NOMO-1 treated with DMSO at 0.1 percent for 48 hours (cell line): ENCODE measurements around the gene SLC39A1.

Experiments used
- DNase-seq: peaks from one replicate; lab custom pipeline; 2025; ENCODE audit not compliant: unreplicated experiment; lab: John Stamatoyannopoulos, UW

Gene SLC39A1

GRCh38 chr1:153953859-153954365 lies 9.4 kb downstream of the SLC39A1 start:
- DNase-seq = no peak

- DNase-seq = no peak
Measured at GRCh38 chr1:153951801-153952200, 11.5 kb downstream of the SLC39A1 start.

GRCh38 chr1:153951183-153951582 lies 12.2 kb downstream of the SLC39A1 start:
- no peak for DNase-seq

- peak; percentile 75 for DNase-seq
Measured at GRCh38 chr1:153946622-153947241, 16.6 kb downstream of the SLC39A1 start, which contains the start of gene DENND4B. Gene DENND4B, minus strand, starts transcription at chr1:153946718. Its CDS starts 2,344 bp downstream, at chr1:153944374.

GRCh38 chr1:153945795-153946621 lies 17.3 kb downstream of the SLC39A1 start:
- DNase-seq = peak; percentile 99

- peak; percentile 87 for DNase-seq
Measured at GRCh38 chr1:153945131-153945794, 18.1 kb downstream of the SLC39A1 start.

- DNase-seq = no peak
Measured at GRCh38 chr1:153944827-153945117, 18.6 kb downstream of the SLC39A1 start.

- no peak for DNase-seq
Measured at GRCh38 chr1:153944005-153944826, 19.1 kb downstream of the SLC39A1 start.

- DNase-seq = no peak
Measured at GRCh38 chr1:153942766-153943549, 20.4 kb downstream of the SLC39A1 start.

- DNase-seq = no peak
Measured at GRCh38 chr1:153941826-153942725, 21.3 kb downstream of the SLC39A1 start.

GRCh38 chr1:153940756-153941155 lies 22.6 kb downstream of the SLC39A1 start:
- no peak for DNase-seq

GRCh38 chr1:153939476-153939875 lies 23.9 kb downstream of the SLC39A1 start:
- no peak for DNase-seq

- DNase-seq = no peak
Measured at GRCh38 chr1:153938996-153939395, 24.3 kb downstream of the SLC39A1 start.

- DNase-seq = no peak
Measured at GRCh38 chr1:153937331-153937730, 26.0 kb downstream of the SLC39A1 start.

- DNase-seq = no peak
Measured at GRCh38 chr1:153936011-153936802, 27.1 kb downstream of the SLC39A1 start.

- no peak for DNase-seq
Measured at GRCh38 chr1:153934746-153935145, 28.6 kb downstream of the SLC39A1 start.

GRCh38 chr1:153933955-153934354 lies 29.4 kb downstream of the SLC39A1 start:
- no peak for DNase-seq

GRCh38 chr1:153933430-153933829 lies 29.9 kb downstream of the SLC39A1 start:
- DNase-seq = no peak
